HepG2 (cell line): Measurements from ENCODE around the gene TOMM20. TPM values are rescaled to one million over a fixed set of nuclear protein-coding genes. Genes with fewer than 3 reads are reported as not detected.

Source experiments
- ERF ChIP-seq: IDR thresholded peaks from 2 replicates; pipeline ENCODE4 v1.6.1; 2018; ENCODE audit warnings: missing biosample characterization, missing genetic modification reagents
- GATA4 ChIP-seq: sonication (generic); IDR thresholded peaks from 2 replicates; pipeline ENCODE4 v1.6.1; 2016; ENCODE audit warnings: antibody characterized with exemption, low read depth, borderline replicate concordance
- GATAD1 ChIP-seq: IDR thresholded peaks from 2 replicates; pipeline ENCODE4 v1.6.1; 2016; ENCODE audit warnings: missing genetic modification reagents, missing compliant biosample characterization
- GTF3A ChIP-seq: sonication (generic); formaldehyde crosslinking; conservative IDR thresholded peaks from 2 replicates; pipeline ENCODE4 v1.4.0; 2020; ENCODE audit warnings: mild to moderate bottlenecking, missing genetic modification reagents
- MAFG ChIP-seq: sonication (generic); formaldehyde crosslinking; IDR thresholded peaks from 2 replicates; pipeline ENCODE4 v1.5.1; 2020; ENCODE audit warnings: mild to moderate bottlenecking, missing genetic modification reagents
- MIXL1 ChIP-seq: IDR thresholded peaks from 2 replicates; pipeline ENCODE4 v1.6.1; 2016
- NAIF1 ChIP-seq: sonication (generic); formaldehyde crosslinking; IDR thresholded peaks from 2 replicates; pipeline ENCODE4 v1.5.0; 2020; ENCODE audit warnings: mild to moderate bottlenecking, missing genetic modification reagents, borderline replicate concordance
- NFIB ChIP-seq: sonication (generic); formaldehyde crosslinking; IDR thresholded peaks from 2 replicates; pipeline ENCODE4 v1.9.0; 2021; ENCODE audit warnings: missing genetic modification reagents, mild to moderate bottlenecking, borderline replicate concordance
- NR2C2 ChIP-seq: sonication (generic); formaldehyde crosslinking; IDR thresholded peaks from 2 replicates; pipeline ENCODE4 v1.4.0; 2020; ENCODE audit warnings: missing genetic modification reagents, mild to moderate bottlenecking, moderate library complexity, borderline replicate concordance
- RAD21 ChIP-seq: fragments of 450-650 bp; formaldehyde crosslinking; IDR thresholded peaks from 2 replicates; pipeline ENCODE4 v1.5.0; 2020; ENCODE audit warnings: mild to moderate bottlenecking
- SIX1 ChIP-seq: sonication (generic); formaldehyde crosslinking; IDR thresholded peaks from 2 replicates; pipeline ENCODE4 v1.4.0; 2020; ENCODE audit warnings: missing genetic modification reagents, borderline replicate concordance
- SMAD9 ChIP-seq: sonication (generic); formaldehyde crosslinking; IDR thresholded peaks from 2 replicates; pipeline ENCODE4 v1.5.1; 2020; ENCODE audit warnings: mild to moderate bottlenecking, missing genetic modification reagents
- TARDBP ChIP-seq: sonication (generic); formaldehyde crosslinking; IDR thresholded peaks from 2 replicates; pipeline ENCODE4 v1.8.0; 2022; ENCODE audit warnings: mild to moderate bottlenecking, missing genetic modification reagents
- TBP ChIP-seq: sonication (generic); formaldehyde crosslinking; IDR thresholded peaks from 2 replicates; pipeline ENCODE4 v1.5.0; 2020; ENCODE audit warnings: missing genetic modification reagents
- ZBTB20 ChIP-seq: sonication (generic); formaldehyde crosslinking; IDR thresholded peaks from 2 replicates; pipeline ENCODE4 v1.8.1; 2023; ENCODE audit warnings: missing genetic modification reagents, low read depth, mild to moderate bottlenecking, borderline replicate concordance
- ZNF224 ChIP-seq: sonication (generic); formaldehyde crosslinking; IDR thresholded peaks from 2 replicates; pipeline ENCODE4 v1.5.0; 2020; ENCODE audit warnings: mild to moderate bottlenecking, missing genetic modification reagents
- ZNF232 ChIP-seq: sonication (generic); formaldehyde crosslinking; IDR thresholded peaks from 2 replicates; pipeline ENCODE4 v1.4.0; 2020; ENCODE audit warnings: missing genetic modification reagents, borderline replicate concordance
- ZNF251 ChIP-seq: sonication (generic); formaldehyde crosslinking; IDR thresholded peaks from 2 replicates; pipeline ENCODE4 v1.9.0; 2021; ENCODE audit warnings: mild to moderate bottlenecking, missing genetic modification reagents
- ZNF326 ChIP-seq: sonication (generic); formaldehyde crosslinking; IDR thresholded peaks from 2 replicates; pipeline ENCODE4 v1.4.0; 2020; ENCODE audit warnings: missing genetic modification reagents, borderline replicate concordance
- ZNF496 ChIP-seq: sonication (generic); formaldehyde crosslinking; IDR thresholded peaks from 2 replicates; pipeline ENCODE4 v1.8.1; 2023; ENCODE audit warnings: mild to moderate bottlenecking, moderate library complexity, missing genetic modification reagents; ENCODE audit not compliant: insufficient replicate concordance
- polyA plus RNA-seq, 8 experiments: library from polyadenylated mRNA; depleted of rRNA in 3 of 8; stranded (reverse) in 7 of 8; unstranded in 1 of 8; fragments of >200 nt; fragmentation: Illumina TruSeq in 4 of 8; extraction: Trizol in 4 of 8; gene quantifications; 2 replicates each; pipeline versions ENCODE4 v1.2.1 to v1.2.3, GENCODE V29; 2011 to 2016; ENCODE audit warnings: low read depth in 4 of 8, missing spikeins in 1 of 8, mixed read lengths in 1 of 8; ENCODE audit not compliant: insufficient read depth in 1 of 8
- total RNA-seq, 5 experiments: library from RNA; depleted of rRNA; stranded (reverse); fragments of >200 nt; fragmentation: Illumina TruSeq; extraction: Trizol; gene quantifications; 2 replicates each; pipeline ENCODE4 v1.2.3, GENCODE V29; 2016; ENCODE audit warnings: low read depth in 1 of 5
- TF ChIP-seq, protein P1 (sequence below): sonication (generic); formaldehyde crosslinking; IDR thresholded peaks from 2 replicates; pipeline ENCODE4 v1.5.1; 2020; ENCODE audit warnings: missing genetic modification reagents, mild to moderate bottlenecking, borderline replicate concordance
- TF ChIP-seq, protein P2 (sequence below): IDR thresholded peaks from 2 replicates; pipeline ENCODE4 v1.6.1; 2016; ENCODE audit warnings: missing compliant biosample characterization, missing genetic modification reagents, borderline replicate concordance
- TF ChIP-seq, protein P3 (sequence below): sonication (generic); formaldehyde crosslinking; conservative IDR thresholded peaks from 2 replicates; pipeline ENCODE4 v1.4.0; 2020; ENCODE audit warnings: missing genetic modification reagents
- TF ChIP-seq, protein P4 (sequence below): fragments of 450-650 bp; IDR thresholded peaks from 2 replicates; pipeline ENCODE4 v1.6.1; 2016

TOMM20 gene
- total and polyA plus RNA-seq, 2 of the 13 experiments (the other 11 are each of a cell fraction or from before 2014, with no cell fraction given): 153 to 376 TPM

DNA sequence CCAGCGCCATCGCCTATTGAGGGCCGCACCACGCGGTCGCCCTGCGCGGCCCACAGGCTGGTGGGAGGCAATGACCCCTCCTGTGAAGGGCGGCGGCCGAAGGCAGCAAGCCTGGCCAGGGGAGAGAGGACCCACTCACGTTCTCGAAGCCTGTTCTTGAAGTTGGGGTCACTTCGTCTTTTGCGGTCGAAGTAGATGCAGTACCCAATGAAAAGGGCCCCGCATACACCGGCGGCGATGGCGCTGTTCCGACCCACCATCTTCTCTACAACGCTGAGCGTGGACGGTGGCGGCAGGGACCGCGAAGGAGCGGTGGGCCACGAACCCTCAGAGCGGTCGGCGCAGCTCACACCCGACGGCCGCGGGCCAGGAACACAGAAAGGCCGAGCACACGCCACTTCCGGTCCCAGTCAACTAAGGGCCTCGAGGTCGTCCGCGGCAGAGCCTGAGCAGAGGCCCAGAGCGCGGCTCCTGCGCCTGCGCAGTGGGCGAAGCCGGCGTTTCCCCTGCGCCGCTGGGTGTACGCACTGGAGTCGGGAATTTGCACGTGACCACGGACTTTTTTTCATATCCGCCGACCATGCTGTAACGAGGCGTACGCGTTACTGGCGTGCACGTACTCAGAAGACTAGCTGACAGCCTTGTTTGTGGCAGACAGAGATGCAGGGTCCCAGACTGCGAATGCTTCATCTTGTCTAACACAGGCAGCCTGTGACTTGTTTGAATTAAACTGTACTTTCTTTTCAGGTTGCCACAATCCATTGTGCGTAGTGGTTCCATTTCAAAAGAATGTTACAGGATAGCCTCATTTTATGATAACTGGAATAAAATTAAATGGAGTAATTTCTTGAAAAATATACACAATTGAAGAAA lies at the start of gene TOMM20 (continued):
- TF ChIP-seq, protein P1, sequence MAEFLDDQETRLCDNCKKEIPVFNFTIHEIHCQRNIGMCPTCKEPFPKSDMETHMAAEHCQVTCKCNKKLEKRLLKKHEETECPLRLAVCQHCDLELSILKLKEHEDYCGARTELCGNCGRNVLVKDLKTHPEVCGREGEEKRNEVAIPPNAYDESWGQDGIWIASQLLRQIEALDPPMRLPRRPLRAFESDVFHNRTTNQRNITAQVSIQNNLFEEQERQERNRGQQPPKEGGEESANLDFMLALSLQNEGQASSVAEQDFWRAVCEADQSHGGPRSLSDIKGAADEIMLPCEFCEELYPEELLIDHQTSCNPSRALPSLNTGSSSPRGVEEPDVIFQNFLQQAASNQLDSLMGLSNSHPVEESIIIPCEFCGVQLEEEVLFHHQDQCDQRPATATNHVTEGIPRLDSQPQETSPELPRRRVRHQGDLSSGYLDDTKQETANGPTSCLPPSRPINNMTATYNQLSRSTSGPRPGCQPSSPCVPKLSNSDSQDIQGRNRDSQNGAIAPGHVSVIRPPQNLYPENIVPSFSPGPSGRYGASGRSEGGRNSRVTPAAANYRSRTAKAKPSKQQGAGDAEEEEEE (CRISPR knock-in tag): no peak
- TF ChIP-seq, protein P2, sequence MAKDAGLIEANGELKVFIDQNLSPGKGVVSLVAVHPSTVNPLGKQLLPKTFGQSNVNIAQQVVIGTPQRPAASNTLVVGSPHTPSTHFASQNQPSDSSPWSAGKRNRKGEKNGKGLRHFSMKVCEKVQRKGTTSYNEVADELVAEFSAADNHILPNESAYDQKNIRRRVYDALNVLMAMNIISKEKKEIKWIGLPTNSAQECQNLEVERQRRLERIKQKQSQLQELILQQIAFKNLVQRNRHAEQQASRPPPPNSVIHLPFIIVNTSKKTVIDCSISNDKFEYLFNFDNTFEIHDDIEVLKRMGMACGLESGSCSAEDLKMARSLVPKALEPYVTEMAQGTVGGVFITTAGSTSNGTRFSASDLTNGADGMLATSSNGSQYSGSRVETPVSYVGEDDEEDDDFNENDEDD (CRISPR knock-in tag): peak; percentile 86
- TF ChIP-seq SMAD9 (CRISPR knock-in tag) (no peak; the same call in 1 of the 2 replicates), NFIB (CRISPR knock-in tag) (no peak), TBP (CRISPR knock-in tag) (no peak), NAIF1 (CRISPR knock-in tag) (peak; percentile 77; the same call in 1 of the 2 replicates), GTF3A (no peak; the same call in 1 of the 2 replicates), TARDBP (peak; percentile 76; the same call in 1 of the 2 replicates), RAD21 (CRISPR knock-in tag) (0 out of 2 replicates have a peak, but pooled peaks have one; percentile 11), ZNF224 (CRISPR knock-in tag) (peak; percentile 78; the same call in 1 of the 2 replicates), GATAD1 (CRISPR knock-in tag) (peak; percentile 89), ZNF496 (CRISPR knock-in tag) (no peak), GATA4 (no peak; the same call in 1 of the 2 replicates), ZBTB20 (peak; percentile 90), MIXL1 (peak; percentile 85; the same call in 1 of the 2 replicates), MAFG (no peak), ZNF326 (no peak), ERF (no peak; the same call in 1 of the 2 replicates), ZNF232 (CRISPR knock-in tag) (peak; percentile 89; the same call in 1 of the 2 replicates), SIX1 (CRISPR knock-in tag) (no peak), ZNF251 (no peak), NR2C2 (peak; percentile 75)
- TF ChIP-seq, protein P3, sequence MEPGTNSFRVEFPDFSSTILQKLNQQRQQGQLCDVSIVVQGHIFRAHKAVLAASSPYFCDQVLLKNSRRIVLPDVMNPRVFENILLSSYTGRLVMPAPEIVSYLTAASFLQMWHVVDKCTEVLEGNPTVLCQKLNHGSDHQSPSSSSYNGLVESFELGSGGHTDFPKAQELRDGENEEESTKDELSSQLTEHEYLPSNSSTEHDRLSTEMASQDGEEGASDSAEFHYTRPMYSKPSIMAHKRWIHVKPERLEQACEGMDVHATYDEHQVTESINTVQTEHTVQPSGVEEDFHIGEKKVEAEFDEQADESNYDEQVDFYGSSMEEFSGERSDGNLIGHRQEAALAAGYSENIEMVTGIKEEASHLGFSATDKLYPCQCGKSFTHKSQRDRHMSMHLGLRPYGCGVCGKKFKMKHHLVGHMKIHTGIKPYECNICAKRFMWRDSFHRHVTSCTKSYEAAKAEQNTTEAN: peak; percentile 83; the same call in 1 of the 2 replicates
- TF ChIP-seq, protein P4, sequence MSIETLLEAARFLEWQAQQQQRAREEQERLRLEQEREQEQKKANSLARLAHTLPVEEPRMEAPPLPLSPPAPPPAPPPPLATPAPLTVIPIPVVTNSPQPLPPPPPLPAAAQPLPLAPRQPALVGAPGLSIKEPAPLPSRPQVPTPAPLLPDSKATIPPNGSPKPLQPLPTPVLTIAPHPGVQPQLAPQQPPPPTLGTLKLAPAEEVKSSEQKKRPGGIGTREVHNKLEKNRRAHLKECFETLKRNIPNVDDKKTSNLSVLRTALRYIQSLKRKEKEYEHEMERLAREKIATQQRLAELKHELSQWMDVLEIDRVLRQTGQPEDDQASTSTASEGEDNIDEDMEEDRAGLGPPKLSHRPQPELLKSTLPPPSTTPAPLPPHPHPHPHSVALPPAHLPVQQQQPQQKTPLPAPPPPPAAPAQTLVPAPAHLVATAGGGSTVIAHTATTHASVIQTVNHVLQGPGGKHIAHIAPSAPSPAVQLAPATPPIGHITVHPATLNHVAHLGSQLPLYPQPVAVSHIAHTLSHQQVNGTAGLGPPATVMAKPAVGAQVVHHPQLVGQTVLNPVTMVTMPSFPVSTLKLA: peak; percentile 79
